IPS-18c (cell line): ENCODE measurements around the gene PFKFB3.
"Not testable (repeated sequence)": the region's sequence is repeated elsewhere in the genome, so short reads cannot be mapped to it uniquely, and the experiment has no call there.

Source experiments
- H3K4me3 ChIP-seq: 2 replicates; pipeline ENCODE4 v1.7.0; 2013; ENCODE audit warnings: low read depth, mild to moderate bottlenecking, low read length, moderate library complexity; ENCODE audit not compliant: insufficient read depth
- H3K9me3 ChIP-seq: one replicate; pipeline ENCODE4 v1.6.1; 2013; ENCODE audit warnings: mild to moderate bottlenecking, low read length, moderate library complexity; ENCODE audit not compliant: control insufficient read depth, insufficient read depth

PFKFB3 gene

DNA sequence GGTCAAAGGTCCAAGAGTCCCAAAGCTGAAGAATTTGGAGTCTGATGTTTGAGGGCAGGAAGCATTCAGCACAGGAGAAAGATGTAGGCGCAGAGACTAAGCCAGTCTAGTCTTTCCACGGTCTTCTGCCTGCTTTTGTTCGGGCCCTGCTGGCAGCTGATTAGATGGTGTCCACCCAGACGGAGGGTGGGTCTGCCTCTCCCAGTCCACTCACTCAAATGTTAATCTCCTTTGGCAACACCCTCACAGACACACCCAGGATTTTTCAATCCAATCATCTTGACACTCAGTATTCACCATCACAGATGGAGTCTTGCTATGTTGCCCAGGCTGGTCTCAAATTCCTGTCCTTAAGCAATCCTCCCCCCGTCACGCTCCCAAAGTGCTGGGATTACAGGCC is 6.2 kb upstream of the PFKFB3 start:
- H3K9me3 ChIP-seq, H3K4me3 ChIP-seq: not testable (repeated sequence)

DNA sequence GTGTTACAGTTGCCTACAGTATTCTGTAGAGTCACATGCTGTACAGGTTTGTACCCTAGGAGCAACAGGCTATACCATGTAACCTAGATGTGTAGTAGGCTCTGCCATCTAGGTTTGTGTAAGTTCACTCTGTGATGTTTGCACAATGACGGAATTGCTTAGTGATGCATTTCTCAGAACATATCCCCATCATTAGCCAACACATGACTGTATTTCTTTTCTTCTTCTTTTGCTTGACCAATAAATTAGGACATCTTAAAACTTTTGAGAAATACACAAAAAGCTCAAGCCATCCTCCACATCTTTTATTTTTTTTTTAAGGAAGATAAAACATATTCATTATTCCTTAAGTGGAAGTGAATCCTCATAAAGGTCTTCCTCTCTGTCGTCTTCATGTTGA is 5.4 kb upstream of the PFKFB3 start:
- H3K4me3 ChIP-seq, result no peak overlapping the region
- H3K9me3 ChIP-seq, result no peaks in the 10 kb centered on the region

DNA sequence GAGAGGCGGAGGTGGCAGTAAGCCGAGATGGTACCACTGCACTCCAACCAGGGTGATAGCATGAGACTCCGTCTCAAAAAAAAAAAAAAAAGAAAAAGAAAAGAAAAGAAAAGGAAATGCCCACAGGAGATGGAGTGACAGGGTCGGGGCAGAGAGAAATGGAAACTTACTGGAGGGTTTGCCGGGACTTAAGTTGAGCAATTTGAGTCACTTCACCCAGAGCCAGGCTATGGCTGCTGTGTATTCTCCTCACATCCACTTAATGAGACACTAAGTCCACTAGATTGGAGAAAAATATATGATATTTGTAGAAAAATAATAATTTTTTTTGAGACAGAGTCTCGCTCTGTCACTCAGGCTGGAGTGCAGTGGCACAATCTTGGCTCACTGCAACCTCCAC is 4.6 kb upstream of the PFKFB3 start:
- no peak overlapping the region for H3K4me3 ChIP-seq
- H3K9me3 ChIP-seq, result no peaks in the 10 kb centered on the region

DNA sequence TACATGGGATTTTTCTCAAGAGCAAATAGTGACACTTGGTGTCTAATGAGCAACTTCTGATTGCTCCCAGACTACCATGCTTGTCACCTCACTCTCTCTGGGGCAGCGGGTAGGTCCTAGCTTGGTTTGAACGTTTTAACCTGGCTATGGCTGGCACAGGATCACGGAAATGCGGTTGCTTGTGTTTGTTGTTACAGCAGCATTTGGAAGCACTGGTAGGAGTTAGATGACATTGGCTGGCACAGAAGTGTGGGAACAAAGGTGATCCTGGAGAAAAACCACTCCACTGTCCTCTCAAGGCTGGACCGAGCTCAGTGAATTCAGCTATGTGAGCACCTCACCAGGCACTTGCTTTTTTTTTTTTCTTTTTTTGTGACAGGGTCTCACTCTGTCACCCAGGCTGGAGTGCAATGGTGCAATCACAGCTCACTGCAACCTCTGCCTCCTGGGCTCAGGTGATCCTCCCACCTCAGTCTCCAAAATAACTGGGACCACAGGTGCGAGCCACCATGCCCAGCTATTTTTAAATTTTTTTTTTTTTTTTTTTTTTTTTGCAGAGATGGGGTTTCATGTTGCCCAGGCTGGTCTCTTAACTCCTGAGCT is 3.5 kb upstream of the PFKFB3 start:
- no peak overlapping the region for H3K4me3 ChIP-seq
- no peaks in the 10 kb centered on the region for H3K9me3 ChIP-seq

DNA sequence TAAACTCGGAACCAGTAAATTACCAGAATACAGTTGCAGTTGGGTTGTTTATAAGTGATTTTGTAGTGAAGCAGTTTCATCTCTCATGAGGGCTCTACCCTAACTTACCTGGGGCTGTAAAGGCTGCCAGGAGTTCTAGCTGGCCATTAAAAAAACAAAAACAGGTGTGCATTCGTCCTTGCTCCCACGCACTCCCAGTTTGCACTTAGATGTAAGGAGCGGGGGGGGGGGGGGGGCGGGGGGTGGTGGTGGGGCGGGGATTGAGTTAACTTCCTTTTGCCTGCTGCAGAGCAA is 2.3 kb upstream of the PFKFB3 start:
- no peak overlapping the region; the same call in 1 of the 2 replicates for H3K4me3 ChIP-seq
- no peaks in the 10 kb centered on the region for H3K9me3 ChIP-seq

DNA sequence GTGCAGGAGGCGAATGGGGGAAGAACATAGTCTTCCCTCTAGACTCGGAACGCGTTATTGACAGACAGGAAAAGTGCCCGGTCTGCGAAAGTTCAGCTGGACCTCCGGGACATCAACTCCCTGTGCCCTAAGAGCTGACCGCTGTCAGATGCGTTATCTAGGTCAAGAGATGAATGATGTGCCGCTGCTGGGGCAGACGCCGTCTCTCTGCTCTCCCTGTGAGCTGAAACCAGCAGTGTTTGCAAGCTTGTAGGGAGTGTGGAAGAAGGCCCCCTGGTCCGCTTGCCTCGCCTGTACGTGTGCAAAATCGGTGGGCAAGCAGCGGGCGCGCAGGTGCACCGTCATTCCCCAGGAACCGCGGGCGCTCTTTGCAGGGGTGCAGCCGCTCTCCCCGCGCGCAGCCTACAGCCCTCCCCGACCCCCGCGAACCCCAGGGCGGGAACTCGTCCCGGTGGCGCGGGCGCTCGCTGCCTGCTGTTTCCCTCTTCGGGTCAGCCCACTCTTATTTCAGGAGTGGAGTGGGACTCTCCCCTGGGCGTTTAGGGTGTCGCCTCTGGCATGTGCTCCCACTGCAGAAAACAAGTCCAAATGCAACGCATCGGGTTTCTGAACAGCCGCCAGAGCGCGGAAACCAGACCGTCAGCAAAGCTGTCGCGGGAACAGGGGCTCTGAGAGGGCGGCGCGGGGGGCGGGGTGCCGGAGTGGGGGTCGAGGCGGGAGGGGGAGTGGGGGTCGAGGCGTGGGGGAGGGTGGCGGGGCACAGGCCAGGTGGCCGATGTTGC is 1.8 kb upstream of the PFKFB3 start:
- peak overlapping the region; percentile 39 for H3K4me3 ChIP-seq
- H3K9me3 ChIP-seq, result no peaks in the 10 kb centered on the region

DNA sequence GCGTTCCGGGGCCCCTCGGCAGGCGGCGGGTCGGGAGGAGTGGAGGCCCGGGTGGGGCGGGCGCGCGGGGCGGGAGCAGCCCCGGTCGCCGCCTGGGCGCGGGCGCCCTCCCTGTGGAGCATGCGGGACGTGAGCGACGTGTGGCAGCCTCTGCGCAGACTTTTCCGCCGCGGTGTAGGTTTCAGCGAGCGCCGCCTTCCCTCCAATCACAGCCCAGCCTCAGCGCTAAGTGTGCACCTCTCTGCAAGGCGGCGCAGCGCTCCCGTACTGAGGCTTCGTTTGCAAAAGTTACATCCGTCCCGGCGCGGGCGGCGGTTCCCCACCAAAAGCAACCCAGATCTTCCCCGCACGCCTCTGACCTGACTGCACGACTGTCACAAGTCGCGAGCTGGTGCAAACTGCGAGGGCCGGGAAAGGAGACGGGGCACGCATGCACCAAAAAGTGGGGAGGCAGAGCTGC is 1.2 kb upstream of the PFKFB3 start:
- Histone ChIP-seq H3K9me3 (no peaks in the 10 kb centered on the region), H3K4me3 (peak overlapping the region; percentile 84)

DNA sequence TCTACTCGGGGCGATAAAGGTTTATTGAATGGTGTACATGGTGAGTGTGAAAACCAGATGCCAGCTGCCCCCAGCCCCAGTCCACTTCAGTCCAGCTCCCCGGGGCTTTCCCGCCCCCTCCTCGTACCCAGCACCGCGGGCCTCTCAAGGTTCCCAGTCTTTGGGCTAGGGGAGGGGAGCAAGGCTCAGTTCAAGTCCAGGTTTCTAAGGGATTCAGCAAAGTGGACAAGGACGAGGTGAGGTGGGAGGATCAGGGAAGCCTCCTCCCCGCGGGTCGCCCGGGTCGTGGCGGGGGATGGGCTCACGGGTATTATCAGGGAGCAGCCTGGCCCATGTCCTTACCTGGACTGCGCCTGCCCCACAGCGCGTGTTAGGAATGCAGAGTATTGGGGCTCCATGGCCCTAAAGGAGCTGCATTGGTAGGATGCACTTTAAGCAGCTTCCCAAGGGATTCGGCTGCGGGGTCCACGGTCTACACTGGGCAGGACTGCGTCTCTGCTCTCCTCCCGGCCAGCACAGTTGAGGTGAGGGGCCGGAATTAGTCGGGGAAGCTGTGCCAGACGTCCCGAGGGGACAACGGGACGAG is 541 bp upstream of the PFKFB3 start:
- Histone ChIP-seq H3K9me3 (no peaks in the 10 kb centered on the region), H3K4me3 (peak overlapping the region; percentile 84)

DNA sequence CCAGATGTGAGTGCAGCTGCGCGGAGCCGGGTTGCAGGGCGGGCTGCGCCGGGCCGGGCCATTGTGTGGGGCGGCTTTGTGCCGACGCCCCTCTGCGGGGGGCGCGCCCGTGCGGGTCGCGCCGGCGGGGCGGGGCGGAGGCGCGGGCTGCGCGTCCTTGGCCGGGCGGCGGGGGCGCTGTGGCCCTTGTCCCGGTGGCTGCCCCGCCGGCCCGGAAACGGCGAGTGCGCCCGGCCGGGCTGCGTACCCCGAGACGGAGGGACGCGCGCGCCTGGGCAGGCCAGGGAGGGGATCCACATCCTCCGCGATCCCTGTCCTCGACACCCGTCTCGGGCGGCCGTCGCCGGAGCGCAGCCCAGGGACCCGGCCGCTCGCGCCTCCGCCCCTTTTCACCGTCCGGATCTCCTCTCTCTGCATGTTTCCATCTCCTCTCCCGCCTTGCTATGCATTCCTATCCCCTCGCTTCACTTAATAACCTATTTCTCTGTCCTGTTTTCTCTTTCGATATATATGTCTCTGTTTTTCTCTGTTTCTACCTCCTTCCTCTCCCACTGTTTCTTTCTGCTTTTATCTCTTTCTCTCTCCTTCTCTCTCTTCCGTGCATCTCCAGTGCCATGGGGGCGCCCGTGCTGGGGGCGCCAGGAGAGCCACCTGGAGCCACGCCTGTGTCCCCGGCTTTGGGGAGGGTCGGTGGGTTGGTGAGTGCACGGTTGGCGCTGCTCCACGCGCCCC is 765 bp downstream of the PFKFB3 start:
- H3K9me3 ChIP-seq, result no peaks in the 10 kb centered on the region
- H3K4me3 ChIP-seq, result peak overlapping the region; percentile 84

DNA sequence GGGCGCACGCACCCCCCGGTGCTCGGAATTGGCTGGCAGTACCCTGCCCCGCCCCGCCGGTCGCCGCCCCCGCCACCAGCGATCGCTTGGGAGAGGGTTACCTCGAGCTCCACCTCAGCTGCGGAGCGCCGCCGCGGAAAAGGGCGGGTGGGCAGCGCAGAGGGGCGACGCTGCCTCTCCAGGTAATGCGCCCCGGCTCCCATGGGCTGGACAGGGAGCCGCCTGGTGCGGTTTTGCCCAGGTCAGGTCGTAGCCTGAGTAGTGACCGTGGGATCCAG is 1.3 kb downstream of the PFKFB3 start:
- peak overlapping the region; percentile 66 for H3K4me3 ChIP-seq
- no peaks in the 10 kb centered on the region for H3K9me3 ChIP-seq

DNA sequence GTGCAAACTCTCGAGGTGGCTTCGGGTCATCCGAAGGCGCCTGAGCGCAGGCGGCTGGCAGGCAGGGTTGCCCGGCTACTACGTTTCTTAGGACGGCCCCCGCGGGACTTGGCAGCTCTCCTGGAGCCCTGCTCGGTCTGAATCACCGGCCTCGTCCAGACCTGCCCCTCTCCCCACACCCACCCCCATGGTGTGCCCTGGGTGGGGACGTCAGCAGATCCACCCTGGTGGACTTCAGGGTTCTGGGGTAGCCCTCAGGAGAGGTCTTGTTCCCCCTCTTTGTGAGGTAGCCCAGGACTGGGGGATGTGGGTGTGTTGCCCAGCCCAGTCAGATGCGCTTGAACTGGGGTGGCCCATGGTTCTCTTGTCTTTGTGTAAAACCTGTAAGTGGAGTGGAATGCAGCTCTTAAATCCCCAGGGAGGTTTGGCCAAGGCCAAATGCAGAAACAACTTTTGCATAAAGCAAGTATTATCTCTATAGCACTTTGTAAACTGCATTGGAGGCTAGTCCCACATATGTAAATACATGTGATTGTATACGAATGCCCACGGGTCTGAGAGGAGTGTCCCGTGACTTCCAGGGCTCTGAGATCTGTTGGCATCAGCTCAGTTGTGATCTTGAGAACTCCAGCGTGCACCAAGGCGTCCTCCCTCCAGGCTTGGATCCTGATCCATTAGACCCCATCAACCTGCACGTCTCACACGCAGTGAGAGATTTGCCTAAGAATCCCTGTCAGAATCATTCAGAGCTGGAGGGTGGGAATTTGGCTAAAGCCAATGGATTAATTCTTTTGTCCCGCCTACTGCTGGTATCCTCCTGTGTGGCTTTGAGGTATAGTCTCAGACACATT is 1.8 kb downstream of the PFKFB3 start:
- peak overlapping the region; percentile 66 for H3K4me3 ChIP-seq

DNA sequence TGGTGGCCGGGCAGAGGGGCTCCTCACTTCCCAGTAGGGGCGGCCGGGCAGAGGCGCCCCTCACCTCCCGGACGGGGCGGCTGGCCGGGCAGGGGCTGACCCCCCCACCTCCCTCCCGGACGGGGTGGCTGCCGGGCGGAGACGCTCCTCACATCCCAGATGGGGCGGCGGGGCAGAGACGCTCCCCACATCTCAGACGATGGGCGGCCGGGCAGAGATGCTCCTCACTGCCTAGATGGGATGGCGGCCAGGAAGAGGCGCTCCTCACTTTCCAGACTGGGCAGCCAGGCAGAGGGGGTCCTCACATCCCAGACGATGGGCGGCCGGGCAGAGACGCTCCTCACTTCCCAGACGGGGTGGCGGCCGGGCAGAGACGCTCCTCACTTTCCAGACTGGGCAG is 3.8 kb downstream of the PFKFB3 start:
- H3K9me3 ChIP-seq, H3K4me3 ChIP-seq: not testable (repeated sequence)

More for the DNA sequence above, 1.8 kb downstream of the PFKFB3 start:
- no peaks in the 10 kb centered on the region for H3K9me3 ChIP-seq

DNA sequence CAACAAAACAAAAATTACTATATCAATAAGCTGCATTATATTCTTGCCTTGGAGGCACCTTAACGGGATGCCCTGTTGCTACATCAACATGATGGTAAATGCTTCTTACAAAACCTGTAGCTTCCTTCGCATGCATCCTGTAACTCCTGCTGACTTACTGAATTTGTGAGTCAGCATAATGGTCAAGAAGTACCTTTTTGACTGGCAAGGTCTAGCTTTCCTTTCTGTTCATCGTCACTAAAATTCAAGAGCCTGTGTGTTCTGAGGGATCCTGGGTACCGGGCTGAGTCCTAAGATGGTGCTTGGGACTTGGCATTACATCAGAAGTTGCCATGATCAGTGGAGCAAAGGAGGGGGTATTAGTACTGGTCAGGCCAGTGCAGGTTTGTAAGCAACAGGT is 4.9 kb downstream of the PFKFB3 start:
- Histone ChIP-seq H3K4me3 (no peak overlapping the region), H3K9me3 (no peaks in the 10 kb centered on the region)

DNA sequence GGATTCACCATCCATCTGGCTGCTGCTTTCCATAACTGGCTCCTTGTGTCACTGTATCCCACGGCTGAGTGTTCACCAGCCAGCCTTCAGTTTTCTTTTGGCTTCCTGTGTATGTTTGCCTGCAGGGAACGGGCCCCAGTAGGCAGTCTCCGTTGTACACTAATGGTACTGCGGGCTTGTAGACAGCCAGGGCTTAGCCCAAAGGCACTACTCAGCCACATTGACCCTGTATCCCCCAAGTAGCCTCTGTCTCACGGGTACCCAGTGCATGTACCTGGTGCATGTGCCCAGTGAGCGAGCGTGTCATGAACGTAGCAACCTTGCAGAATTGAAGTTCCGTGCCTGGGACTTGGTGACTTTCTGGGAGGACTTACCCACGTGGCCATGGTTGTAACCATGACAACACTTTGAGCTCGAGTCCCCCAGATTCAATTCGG is 6.1 kb downstream of the PFKFB3 start:
- H3K9me3 ChIP-seq, result no peaks in the 10 kb centered on the region
- H3K4me3 ChIP-seq, result no peak overlapping the region

DNA sequence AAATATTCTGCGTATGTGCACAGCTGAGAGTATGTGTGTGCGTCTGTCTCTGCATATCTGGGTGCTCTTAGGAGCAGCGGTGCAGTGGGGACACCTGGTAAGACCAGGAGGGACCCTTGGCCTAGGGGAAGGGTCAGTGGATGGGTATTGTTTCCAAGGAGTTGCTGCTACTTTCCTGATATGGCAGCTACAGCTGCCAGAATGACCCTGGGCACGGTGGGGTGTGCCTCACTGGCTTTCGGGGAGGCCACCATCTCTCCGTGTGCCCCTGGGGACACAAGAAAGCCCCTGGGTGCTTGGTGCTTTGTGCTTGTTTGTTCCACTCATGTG is 8.6 kb downstream of the PFKFB3 start:
- no peak overlapping the region for H3K4me3 ChIP-seq
- H3K9me3 ChIP-seq, result no peaks in the 10 kb centered on the region

DNA sequence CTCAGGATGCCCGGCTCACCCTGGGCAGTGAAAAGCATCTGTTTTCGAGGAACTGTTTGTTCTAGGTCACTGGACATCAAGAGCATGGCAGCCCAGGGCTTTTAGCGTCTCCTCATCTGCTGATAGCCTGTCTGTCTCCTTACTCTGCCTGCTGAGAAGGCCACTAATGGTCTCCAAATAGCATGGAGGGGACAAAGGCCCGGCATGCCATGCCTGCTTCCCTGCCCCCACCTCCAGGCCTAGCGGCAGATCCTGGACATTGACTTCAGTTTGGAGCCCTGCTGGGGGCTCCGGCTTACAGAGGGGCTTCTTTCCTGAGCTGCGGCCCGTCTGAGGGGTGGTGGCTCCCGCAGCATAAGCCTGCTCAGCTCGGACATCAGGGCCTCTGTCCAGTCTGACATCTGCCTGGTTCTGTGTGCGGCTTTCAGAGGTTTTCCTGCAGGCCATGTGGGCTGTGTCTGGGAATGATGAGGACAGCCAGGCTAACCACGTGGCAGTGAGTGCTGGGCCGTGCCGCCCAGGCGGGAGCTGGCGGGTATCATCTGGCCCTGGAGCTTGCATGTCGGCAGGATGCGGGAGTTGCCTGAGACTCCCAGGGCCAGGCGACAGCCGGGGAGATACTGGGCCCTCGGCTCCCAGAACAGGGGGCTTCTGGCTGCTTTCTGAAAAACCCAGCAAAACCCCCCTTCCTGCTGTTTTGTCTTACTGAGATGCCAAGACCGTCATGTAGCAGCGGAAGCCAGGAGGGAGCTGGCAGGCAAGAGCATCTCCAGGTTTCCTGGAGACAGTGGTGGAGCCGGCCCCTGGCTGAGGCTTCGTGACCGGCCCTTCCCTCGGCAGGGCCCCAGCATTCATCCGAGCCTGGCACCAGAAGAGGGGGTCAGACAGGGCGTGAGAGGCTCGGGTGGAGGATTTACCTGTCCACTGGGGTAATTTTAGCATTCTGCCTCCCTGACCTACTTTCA is 9.2 kb downstream of the PFKFB3 start:
- no peak overlapping the region for H3K4me3 ChIP-seq
- H3K9me3 ChIP-seq, result no peaks in the 10 kb centered on the region
